GM19324 (cell line): ENCODE results near the gene ZNF232.
A peak's percentile ranks its signal among the peaks of the same experiment; 100 is the strongest.
"Not testable (repeated sequence)": the region's sequence is repeated elsewhere in the genome, so short reads cannot be mapped to it uniquely, and the experiment has no call there.

Source experiments
- ATAC-seq: cut with Tn5 transposase; IDR thresholded peaks from one replicate; pipeline ENCODE4 v1.9.1; 2021; ENCODE audit warnings: mild to moderate bottlenecking, moderate library complexity; ENCODE audit not compliant: unreplicated experiment, low FRiP score

Gene ZNF232

DNA sequence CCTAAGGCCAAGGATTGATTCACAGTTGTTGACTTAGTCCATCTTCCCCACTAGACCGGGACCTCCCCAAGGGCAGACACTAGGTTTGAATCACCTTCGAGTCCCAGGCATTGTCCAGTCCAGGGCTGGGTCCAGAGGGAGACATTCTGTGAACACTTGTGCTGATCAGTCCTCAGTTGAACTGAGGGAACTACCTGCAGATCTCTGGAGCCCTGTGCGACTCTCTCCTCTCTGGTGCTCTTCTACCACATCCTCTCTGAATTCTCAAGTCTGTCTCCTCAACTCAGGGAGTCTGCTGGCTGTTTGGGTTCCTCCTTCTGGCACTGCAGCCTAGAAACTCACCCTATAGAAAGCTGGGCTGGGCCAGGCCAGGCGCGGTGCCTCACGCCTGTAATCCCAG is 10.8 kb downstream of the ZNF232 start:
- no peak for ATAC-seq

- ATAC-seq: no peak
Observed at GRCh38 chr17:5099271-5099670, 12.4 kb downstream of the ZNF232 start.

DNA sequence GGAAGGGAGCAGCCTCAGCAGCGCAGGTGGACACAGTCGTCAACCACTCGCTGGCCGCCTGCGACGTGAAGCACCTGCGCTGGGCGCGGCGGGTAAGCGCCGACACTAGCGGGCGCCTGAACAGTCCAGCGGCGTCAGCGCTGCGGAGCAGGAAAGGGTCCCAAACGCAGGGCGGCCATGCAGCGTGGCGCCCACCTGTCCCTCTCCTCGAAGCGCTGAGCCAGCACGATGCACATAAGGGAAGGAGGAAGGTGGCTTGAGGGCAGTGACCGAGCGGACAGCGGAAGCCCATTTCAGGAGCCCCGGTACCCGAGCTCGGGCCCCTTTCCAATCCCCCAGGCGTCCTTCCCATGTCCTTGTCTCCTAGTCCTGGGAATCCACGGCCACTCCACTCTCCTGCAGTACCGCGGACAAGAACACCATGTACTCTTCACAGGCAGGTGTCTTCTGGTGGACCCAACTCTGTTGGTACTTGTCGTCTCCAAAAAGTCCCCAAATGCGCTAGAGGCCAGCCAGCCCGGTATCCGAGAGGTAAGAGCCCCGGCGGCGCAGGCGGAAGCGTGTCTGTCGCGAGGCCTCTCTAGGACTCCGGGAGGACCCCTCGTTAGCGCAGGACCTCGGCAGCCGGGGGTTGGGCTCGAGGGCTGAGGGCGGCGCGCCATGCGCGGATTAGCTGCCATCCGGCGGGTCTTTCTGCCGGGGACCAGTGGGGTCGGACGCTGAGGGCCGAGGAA is 14.4 kb downstream of the ZNF232 start:
- no peak for ATAC-seq

GRCh38 chr17:5096731-5097100 is 15.0 kb downstream of the ZNF232 start:
- ATAC-seq: no peak

GRCh38 chr17:5092218-5093010 is 19.3 kb downstream of the ZNF232 start:
- no peak for ATAC-seq

DNA sequence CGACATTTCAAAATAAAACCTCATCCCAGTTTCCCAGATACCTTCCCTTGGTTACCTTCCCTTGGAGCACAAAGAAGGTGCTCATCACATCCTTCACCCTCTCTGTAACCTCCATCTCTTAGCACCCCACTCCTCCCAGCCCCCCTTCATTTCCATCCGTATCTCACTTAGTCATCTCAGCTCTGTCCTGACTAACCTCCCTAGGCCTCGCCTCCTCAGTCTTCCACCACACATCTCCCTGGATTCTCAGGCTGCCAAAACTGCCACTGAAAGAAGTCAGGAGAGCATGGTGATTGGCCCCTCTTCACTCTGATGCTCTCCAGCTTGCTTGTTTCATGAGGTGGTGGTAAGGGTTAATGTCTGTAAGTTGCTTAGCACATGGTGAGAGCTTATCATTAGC is 31.1 kb downstream of the ZNF232 start:
- no peak for ATAC-seq

DNA sequence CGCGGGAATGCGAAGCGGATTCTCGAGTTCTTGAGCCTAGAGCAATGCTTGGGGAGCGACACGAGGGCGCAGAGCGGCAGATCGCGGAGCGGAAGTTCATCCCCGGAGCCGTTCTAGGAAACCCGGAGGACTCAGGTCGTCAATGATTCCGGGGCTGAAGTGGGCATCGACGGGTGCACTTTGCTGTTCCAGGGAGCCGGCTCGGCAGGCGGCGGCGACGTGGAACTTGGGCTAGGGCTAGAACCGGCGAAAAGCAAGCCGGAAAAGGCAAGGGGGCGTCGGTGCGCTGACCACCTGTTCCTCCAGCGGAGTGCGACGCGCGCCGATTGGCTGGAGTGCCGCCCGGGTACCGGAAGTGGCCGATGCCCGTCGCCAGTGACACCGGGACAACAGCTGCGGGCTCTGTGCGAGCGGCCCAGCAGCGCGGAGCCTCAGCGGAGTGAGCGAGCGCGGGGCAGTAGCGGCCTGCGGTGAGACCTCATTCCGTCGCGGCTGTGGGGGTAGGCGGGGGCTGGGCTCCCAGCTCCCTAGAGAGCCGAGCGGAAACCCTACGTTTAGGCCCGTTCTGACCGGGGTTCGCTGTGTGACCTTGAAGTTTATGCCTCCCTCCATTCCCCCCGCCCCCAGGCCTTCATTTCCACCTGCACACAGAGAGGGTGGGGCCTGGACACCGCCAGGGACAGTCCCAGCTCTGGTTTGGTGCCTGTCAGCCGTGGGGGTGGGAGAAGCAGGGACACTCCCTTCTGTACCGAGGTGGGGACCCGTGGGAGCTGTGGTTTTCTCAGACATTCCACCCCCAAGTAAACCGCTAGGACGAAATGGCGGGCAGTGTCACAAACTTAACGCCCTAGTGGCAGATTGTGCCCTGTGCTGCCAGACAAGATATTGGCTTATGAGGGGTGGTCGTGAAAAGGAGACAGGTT is 33.3 kb downstream of the ZNF232 start, which contains the start of gene ZFP3:
Gene ZFP3 (plus strand): TSS at position 362 of the 923 bp plus-strand sequence. CDS start 13,038 bp downstream, outside the sequence.
- peak; percentile 83 for ATAC-seq

- no peak for ATAC-seq
Observed at GRCh38 chr17:5077781-5078105, 33.9 kb downstream of the ZNF232 start.

- not testable (repeated sequence) for ATAC-seq
Observed at GRCh38 chr17:5077275-5077674, 34.4 kb downstream of the ZNF232 start.

- ATAC-seq: not testable (repeated sequence)
Observed at GRCh38 chr17:5075472-5075871, 36.2 kb downstream of the ZNF232 start.

DNA sequence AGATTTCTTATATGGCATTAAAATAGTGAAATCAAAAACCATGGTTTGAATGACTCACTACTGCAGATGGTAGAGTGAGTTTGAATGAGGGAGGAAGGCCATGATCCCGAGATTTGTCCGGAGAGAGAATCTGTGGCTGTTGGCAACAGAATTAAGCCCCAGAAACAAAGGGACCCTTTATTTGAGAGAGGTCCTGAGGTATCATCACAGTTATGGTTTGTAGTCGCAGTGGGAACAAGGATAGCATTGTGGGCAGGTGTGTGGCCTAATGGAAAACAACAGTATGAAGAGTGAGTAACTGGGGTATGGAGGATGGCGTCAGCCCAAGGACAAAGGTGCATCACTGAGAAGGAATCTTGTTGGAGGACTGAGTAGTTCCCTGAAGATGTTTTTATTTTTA is 42.0 kb downstream of the ZNF232 start:
- ATAC-seq: no peak

DNA sequence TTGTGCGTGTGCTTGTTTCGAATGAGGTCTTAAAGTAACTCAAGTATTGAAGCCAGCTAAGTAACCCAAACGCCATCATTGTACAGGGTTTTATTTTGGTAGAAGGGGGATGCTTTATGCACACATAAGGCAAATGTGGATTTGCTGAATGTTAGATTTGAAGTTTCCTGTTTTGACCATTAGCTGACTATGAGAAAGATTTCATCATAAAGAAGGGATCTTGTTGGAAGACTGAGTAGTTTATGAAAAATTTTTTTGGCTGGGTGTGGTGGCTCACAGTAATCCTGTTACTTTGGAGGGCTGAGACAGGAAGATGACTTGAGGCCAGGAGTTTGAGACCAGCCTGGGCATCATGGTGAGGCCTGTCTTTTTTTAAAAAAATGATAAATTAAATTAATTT is 43.4 kb downstream of the ZNF232 start:
- ATAC-seq: no peak

DNA sequence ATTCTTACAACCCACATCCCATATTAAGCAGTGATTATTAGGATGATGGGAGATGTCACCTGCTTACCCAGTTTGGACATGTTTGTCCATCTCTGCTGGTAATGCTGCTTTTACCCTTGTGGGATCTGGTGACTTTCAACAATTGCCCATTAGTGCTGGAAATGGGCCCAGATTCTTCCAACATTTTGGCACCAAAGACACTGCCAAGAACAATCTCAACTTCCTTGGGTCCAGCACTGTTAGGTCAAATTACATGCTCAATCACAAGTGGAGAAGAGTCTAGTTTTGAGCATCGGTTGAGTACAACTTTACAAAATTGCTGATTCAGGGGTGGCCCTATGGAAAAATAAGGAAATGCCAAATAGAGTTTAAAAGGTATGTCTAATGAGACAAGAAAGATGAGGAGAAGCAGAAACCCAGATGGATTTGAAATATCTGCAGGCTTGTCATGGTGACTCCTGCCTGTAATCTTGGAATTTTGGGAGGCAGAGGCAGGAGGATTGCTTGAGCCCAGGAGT is 46.4 kb downstream of the ZNF232 start:
- no peak for ATAC-seq
